Testis (tissue), 3 donors: Measurements from ENCODE around the gene TUBAL3. TPM values are rescaled to one million over a fixed set of nuclear protein-coding genes. Genes with fewer than 3 reads are reported as not detected.

Source experiments
- DNase-seq: peaks from one replicate; pipeline ENCODE4 v3.0.0-alpha.2; 2019
- H3K27ac ChIP-seq, 2 donors: fragments of 200-600 bp; sonication (generic); one replicate each; pipeline ENCODE4 v1.5.1; 2019
- H3K27me3 ChIP-seq: fragments of 200-600 bp; sonication (generic); one replicate; pipeline ENCODE4 v1.5.1; 2019
- H3K36me3 ChIP-seq: fragments of 200-600 bp; sonication (generic); one replicate; pipeline ENCODE4 v1.5.1; 2017; ENCODE audit warnings: low read depth; ENCODE audit errors: missing control alignments
- H3K4me1 ChIP-seq: fragments of 200-600 bp; sonication (generic); one replicate; pipeline ENCODE4 v1.5.1; 2019
- H3K4me3 ChIP-seq, 2 donors: fragments of 200-600 bp; sonication (generic); one replicate each; pipeline ENCODE4 v1.5.1; 2017 to 2019
- H3K9me3 ChIP-seq: fragments of 200-600 bp; sonication (generic); one replicate; pipeline ENCODE4 v1.5.1; 2017
- POLR2A ChIP-seq: fragments of 450-650 bp; IDR thresholded peaks from one replicate; pipeline ENCODE4 v1.6.1; 2017; ENCODE audit warnings: antibody characterized with exemption, mild to moderate bottlenecking, moderate library complexity
- WGBS, 2 donors: methylation state at CpG; one replicate each; pipeline ENCODE4 v1.1.5; 2018; 5-methylcytosine and 5-hydroxymethylcytosine counted together
- intact Hi-C: fragments of 100-400 bp; cut with DNase I; formaldehyde crosslinking; loops from one replicate; pipeline ENCODE4 v1.15.1; 2023; ENCODE audit warnings: low total_unique reads
- polyA plus RNA-seq: library from polyadenylated mRNA; stranded (reverse); fragments of 350-450 nt; fragmentation: Illumina TruSeq; extraction: RNeasy Lipid Tissue Mini Kit (QIAGEN cat#74804); gene quantifications from one replicate; pipeline ENCODE4 v1.2.3, GENCODE V29; 2014; ENCODE audit warnings: low read depth, low replicate concordance; ENCODE audit not compliant: insufficient read depth
- total RNA-seq, 2 donors: library from RNA; depleted of rRNA; stranded (reverse); fragments of >200 nt; gene quantifications; one replicate each; pipeline ENCODE4 v1.2.3, GENCODE V29; 2016
- TF ChIP-seq, protein P1 (sequence below), 3 experiments: fragments of 450-650 bp in 2 of 3; fragments of 200-600 bp in 1 of 3; sonication (generic) in 1 of 3; IDR thresholded peaks; one replicate each; pipeline ENCODE4 v1.5.1; 2016 to 2019; ENCODE audit warnings: antibody characterized with exemption in 3 of 3, mild to moderate bottlenecking in 2 of 3, moderate library complexity in 1 of 3

TUBAL3 gene
- total and polyA plus RNA-seq, 3 donors from 2014 or later: 0.93 to 5.3 (median 2.5) TPM

GRCh38 chr10:5364374-5364773 is 40.3 kb downstream of the TUBAL3 start:
- DNase-seq: no peak
- no peaks in the 10 kb centered on the region for H3K27me3 ChIP-seq
- TF ChIP-seq POLR2A: no peak
- TF ChIP-seq, protein P1, sequence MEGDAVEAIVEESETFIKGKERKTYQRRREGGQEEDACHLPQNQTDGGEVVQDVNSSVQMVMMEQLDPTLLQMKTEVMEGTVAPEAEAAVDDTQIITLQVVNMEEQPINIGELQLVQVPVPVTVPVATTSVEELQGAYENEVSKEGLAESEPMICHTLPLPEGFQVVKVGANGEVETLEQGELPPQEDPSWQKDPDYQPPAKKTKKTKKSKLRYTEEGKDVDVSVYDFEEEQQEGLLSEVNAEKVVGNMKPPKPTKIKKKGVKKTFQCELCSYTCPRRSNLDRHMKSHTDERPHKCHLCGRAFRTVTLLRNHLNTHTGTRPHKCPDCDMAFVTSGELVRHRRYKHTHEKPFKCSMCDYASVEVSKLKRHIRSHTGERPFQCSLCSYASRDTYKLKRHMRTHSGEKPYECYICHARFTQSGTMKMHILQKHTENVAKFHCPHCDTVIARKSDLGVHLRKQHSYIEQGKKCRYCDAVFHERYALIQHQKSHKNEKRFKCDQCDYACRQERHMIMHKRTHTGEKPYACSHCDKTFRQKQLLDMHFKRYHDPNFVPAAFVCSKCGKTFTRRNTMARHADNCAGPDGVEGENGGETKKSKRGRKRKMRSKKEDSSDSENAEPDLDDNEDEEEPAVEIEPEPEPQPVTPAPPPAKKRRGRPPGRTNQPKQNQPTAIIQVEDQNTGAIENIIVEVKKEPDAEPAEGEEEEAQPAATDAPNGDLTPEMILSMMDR (IDR thresholded peaks at IDR 0.05): no peak
- no peak overlapping the region for H3K27ac ChIP-seq
- H3K4me1 ChIP-seq: no peaks in the 10 kb centered on the region
- no peaks in the 10 kb centered on the region for H3K9me3 ChIP-seq
- WGBS, 2 donors: 46 to 62% methylated on average over 11 of the region's 11 CpGs
- intact Hi-C loops: no loop called here
- H3K4me3 ChIP-seq: no peak overlapping the region
- no peaks in the 10 kb centered on the region for H3K36me3 ChIP-seq

GRCh38 chr10:5362873-5363272 is 41.8 kb downstream of the TUBAL3 start:
- H3K27me3 ChIP-seq: no peaks in the 10 kb centered on the region
- H3K4me3 ChIP-seq: no peak overlapping the region
- TF ChIP-seq, protein P1 (IDR thresholded peaks at IDR 0.05): no peak
- no peak for TF ChIP-seq POLR2A
- intact Hi-C loops: no loop called here
- H3K27ac ChIP-seq: no peak overlapping the region
- H3K9me3 ChIP-seq: no peaks in the 10 kb centered on the region
- no peaks in the 10 kb centered on the region for H3K4me1 ChIP-seq
- DNase-seq: no peak
- H3K36me3 ChIP-seq: no peaks in the 10 kb centered on the region

GRCh38 chr10:5361966-5362365 is 42.7 kb downstream of the TUBAL3 start:
- 88 to 94% methylated on average over 4 of the region's 4 CpGs for WGBS, 2 donors
- TF ChIP-seq, protein P1 (IDR thresholded peaks at IDR 0.05): no peak
- TF ChIP-seq POLR2A: no peak
- no peaks in the 10 kb centered on the region for H3K36me3 ChIP-seq
- H3K27me3 ChIP-seq: no peaks in the 10 kb centered on the region
- H3K4me1 ChIP-seq: no peaks in the 10 kb centered on the region
- no peaks in the 10 kb centered on the region for H3K9me3 ChIP-seq
- no peak for DNase-seq
- no peak overlapping the region for H3K27ac ChIP-seq
- H3K4me3 ChIP-seq: no peak overlapping the region
- intact Hi-C loops: no loop called here

DNA sequence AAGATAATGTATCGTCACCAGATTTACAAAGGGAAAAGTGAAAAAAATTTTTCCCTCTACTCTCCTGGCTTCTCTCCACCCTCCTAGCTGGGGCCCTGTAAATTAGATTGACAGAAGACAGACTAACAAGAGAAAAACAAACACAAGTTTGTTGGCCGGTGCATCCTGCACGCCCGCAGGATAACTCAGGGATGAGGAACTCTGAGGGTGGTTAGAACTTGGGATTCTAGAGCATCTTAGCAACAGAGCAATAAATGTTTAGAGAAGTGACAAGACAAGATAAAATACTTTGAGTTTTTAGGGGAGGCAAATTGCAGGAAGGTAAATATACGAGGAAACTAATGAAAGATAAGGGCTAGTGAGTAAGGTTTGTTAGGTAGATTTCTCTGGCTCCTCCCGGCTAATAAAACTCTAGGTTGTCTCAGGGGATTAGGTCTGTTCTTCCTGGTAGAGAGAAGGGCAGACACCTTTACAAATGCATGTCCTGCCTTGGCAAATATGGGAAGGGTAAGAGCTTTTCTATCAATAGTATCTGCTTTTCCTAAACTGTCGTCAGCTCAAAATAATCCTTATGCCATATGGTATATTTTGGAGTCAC is 44.2 kb downstream of the TUBAL3 start:
- no peak overlapping the region for H3K27ac ChIP-seq
- TF ChIP-seq, protein P1 (IDR thresholded peaks at IDR 0.05): no peak
- no peak for TF ChIP-seq POLR2A
- no peaks in the 10 kb centered on the region for H3K36me3 ChIP-seq
- WGBS, 2 donors: 48 to 61% methylated on average over 7 of the region's 7 CpGs
- no peak overlapping the region for H3K4me3 ChIP-seq
- no peak for DNase-seq
- no peaks in the 10 kb centered on the region for H3K9me3 ChIP-seq
- intact Hi-C loops: no loop called here
- H3K27me3 ChIP-seq: no peaks in the 10 kb centered on the region
- no peaks in the 10 kb centered on the region for H3K4me1 ChIP-seq

DNA sequence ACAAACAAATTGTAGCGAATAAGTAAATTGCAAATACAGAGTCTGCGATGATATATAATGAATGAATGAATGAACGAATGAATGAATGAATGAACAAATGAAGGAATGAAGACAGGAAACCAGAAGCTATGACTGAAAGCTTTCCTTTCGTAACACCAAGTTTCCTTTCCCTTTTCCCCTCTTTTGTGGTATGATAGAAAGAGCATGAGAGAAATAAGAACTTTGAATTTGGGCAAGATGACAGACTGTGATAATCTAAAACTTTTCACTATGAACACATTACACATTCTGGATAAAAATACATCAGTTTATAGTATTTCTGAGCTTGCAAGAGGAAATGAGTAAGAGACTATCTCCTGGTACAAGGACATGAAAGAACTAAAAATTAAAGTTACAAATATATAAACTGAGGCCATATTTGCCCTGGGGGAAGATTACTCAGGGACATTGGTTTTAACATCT is 48.3 kb downstream of the TUBAL3 start:
- 84 to 88% methylated on average over 4 of the region's 4 CpGs for WGBS, 2 donors
- no peak for TF ChIP-seq POLR2A
- Histone ChIP-seq H3K4me1 (no peaks in the 10 kb centered on the region), H3K36me3 (no peaks in the 10 kb centered on the region), H3K27me3 (no peaks in the 10 kb centered on the region), H3K9me3 (no peaks in the 10 kb centered on the region), H3K4me3 (no peak overlapping the region), H3K27ac (no peak overlapping the region)
- intact Hi-C loops: no loop called here
- DNase-seq: no peak
